RPMI7951 (cell line): ENCODE data around the gene PEAK1. TPM values are rescaled to one million over a fixed set of nuclear protein-coding genes. Genes with fewer than 3 reads are reported as not detected.
A peak's percentile ranks its signal among the peaks of the same experiment; 100 is the strongest.

Experiments used
- DNase-seq: peaks from one replicate; pipeline ENCODE4 v3.0.0-alpha.2; 2012; ENCODE audit warnings: low read depth
- total RNA-seq: library from RNA; depleted of rRNA; stranded (reverse); fragments of >200 nt; shearing (Covaris generic); gene quantifications from 2 replicates; pipeline ENCODE4 v1.2.3, GENCODE V29; 2014; rRNA removed

Gene PEAK1, protein sequence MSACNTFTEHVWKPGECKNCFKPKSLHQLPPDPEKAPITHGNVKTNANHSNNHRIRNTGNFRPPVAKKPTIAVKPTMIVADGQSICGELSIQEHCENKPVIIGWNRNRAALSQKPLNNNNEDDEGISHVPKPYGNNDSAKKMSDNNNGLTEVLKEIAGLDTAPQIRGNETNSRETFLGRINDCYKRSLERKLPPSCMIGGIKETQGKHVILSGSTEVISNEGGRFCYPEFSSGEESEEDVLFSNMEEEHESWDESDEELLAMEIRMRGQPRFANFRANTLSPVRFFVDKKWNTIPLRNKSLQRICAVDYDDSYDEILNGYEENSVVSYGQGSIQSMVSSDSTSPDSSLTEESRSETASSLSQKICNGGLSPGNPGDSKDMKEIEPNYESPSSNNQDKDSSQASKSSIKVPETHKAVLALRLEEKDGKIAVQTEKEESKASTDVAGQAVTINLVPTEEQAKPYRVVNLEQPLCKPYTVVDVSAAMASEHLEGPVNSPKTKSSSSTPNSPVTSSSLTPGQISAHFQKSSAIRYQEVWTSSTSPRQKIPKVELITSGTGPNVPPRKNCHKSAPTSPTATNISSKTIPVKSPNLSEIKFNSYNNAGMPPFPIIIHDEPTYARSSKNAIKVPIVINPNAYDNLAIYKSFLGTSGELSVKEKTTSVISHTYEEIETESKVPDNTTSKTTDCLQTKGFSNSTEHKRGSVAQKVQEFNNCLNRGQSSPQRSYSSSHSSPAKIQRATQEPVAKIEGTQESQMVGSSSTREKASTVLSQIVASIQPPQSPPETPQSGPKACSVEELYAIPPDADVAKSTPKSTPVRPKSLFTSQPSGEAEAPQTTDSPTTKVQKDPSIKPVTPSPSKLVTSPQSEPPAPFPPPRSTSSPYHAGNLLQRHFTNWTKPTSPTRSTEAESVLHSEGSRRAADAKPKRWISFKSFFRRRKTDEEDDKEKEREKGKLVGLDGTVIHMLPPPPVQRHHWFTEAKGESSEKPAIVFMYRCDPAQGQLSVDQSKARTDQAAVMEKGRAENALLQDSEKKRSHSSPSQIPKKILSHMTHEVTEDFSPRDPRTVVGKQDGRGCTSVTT (N-terminal part only)
- 13.5 and 21.4 TPM in 2 replicates for total RNA-seq

DNA sequence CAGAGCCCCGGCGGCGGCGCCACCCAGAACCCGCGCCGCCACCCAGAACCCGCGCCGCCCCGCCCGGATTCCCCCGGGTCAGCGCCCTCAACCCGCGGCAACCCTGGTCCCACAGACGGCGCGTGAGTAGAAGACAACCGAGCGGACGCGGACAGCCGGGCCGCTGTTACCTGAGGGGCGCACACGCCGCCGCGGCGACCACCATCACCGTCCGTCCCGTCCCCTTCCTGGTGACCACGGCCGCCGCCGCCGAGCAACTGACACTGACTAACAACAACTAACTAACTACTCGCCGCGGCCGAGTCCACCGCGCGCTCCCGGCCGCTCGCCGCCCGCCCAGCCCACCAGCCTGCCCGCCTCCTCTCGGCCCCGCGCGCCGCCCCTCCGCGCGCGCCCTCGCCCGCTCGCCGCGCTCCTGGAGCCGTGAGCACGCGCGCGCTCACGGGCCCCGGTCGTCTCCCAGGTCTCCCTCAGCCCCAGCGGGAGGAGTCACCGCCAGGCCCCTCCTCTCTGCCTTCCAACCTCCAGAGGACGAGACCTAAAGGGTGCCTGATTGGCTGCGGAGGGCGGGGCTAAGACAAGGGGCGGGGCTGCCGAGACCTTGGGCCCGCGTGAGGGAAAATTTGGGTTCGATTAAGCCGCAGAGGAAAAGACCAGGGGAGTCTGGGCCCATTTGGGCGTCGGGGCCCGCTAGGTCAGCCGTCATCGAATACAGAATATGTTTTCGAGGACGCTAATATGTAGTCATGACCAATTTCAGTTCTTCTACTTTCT is at the start of gene PEAK1:
TSS of gene PEAK1 (minus strand) at position 269 of the 774 bp plus-strand sequence. CDS start 238,178 bp downstream, outside the sequence.
- peak; percentile 99 for DNase-seq

DNA sequence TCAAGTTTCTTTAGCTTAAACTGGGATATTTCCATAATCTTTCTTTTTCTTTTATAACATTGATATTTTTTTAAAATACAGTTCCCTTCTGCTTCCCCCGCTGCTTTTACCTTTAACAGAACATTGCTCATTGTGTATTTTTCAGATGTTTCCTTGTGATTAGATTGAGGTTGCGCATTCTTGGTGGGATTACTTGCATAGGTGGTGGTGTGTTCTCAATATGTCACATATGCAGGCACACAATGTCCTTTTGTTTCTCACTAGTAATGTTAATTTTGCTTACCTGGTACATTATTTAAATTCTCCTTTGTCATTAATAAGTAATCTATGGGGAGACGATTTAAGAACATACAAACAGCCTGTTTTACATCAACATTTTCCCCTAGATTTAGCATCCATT is 49.0 kb upstream of the PEAK1 start:
- no peak for DNase-seq

DNA sequence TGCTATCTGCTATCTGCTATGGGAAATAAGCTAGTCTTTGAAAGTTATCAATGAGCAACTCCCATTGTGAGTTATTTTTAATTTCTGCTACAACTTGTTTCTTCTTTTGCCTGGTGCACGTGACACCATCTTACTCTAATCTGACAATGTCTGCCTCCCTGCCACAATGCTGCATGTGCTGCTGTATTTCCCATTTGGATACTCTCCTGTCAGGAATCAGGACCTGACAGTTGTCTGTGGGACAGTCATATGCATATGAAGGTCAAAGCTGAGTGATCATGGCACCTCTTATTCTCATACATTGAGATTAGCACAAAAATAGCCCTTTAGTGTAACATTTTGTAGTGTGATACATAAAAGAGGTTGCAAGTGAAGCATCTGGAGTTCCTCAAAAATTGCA is 46.6 kb upstream of the PEAK1 start:
- no peak for DNase-seq

DNA sequence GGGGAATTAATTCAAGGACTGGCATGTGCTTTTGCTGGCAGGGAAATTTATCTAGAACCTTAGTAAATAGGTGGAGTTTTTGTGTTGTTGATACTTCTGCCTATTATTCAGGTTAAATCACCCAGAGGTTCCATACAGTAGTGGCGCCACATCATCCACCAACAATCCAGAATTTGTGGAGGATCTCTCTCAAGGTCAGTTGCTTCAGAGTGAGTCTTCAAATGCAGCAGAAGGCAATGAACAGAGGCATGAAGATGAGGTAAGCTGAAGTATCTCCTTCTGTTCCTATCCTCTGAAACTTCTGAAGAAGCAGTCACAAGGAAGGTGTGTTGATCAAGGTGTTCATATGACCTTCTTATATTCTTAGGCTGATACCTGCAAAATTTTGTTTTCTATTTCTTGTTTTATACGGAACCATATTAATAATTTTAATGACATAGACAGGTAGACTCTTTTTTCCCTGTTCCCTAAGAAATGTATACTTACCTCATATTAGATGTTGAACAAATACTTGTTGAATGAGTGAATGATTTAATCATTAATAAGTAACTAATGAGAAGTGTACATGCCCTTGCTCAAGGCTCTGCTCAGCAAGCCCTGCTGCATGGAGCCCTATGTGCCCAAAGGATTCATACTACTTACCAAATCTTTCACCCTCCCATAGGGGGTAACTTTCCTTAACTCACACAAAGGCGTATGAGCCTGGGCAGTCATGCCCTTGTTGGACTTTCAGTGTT is 44.4 kb upstream of the PEAK1 start:
- no peak for DNase-seq

DNA sequence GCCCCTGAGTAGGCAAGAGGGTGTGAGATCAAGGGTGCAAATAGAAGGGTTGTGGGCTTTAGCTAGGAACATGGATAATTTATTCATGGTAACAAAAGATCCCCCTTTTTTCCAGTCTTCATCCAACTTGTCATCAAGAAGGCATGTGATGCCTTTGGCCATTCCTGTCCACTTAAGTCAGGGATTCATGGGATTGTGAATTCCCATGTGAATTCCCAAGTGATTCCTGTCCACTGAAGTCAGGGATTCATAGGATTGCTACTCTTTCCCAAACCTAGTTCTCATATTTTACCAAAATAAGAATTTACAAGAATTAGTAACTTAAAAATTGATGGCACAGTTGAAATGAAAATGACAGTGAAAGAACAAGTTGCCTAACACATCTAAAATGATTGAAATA is 41.6 kb upstream of the PEAK1 start:
- peak; percentile 45 for DNase-seq

- no peak for DNase-seq
Observed at GRCh38 chr15:77459031-77459430, 39.1 kb upstream of the PEAK1 start.

GRCh38 chr15:77457905-77458265 is 38.0 kb upstream of the PEAK1 start:
- DNase-seq: peak; percentile 37

- DNase-seq: no peak
Observed at GRCh38 chr15:77457191-77457904, 37.4 kb upstream of the PEAK1 start.

GRCh38 chr15:77456746-77457145 is 36.8 kb upstream of the PEAK1 start:
- DNase-seq: no peak

DNA sequence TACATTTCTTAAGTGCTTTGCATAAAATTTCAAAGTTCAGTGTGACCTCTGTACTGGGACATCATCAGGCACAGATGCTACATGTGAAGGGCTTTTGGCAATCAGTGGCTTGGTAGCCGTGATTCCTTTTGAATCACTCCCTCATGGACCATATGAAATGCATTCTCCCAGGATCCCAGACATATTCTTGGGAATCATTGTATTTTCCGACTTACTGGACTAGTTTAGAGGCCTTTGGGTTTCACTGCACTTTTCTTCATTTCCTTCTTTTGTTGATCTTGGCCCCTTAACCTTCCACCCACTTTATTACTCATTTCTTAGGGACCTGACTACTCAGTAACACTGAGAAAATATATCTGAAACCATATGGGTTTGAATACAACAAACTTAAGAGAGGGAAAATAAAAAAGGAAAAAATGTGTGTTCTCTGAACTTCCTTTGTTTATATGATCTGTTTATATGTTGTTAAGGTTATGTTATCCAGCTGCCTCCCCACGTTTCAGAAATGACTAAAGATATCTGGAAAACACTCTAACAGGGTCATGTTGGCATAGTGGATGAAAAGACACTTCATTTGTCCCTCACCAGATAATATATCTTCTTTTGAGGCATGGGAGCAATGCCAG is 35.9 kb upstream of the PEAK1 start:
- DNase-seq: peak; percentile 70

- DNase-seq: no peak
Observed at GRCh38 chr15:77454951-77455350, 35.0 kb upstream of the PEAK1 start.

- DNase-seq: no peak
Observed at GRCh38 chr15:77454265-77454664, 34.4 kb upstream of the PEAK1 start.

GRCh38 chr15:77446840-77447390 is 27.0 kb upstream of the PEAK1 start:
- DNase-seq: no peak

DNA sequence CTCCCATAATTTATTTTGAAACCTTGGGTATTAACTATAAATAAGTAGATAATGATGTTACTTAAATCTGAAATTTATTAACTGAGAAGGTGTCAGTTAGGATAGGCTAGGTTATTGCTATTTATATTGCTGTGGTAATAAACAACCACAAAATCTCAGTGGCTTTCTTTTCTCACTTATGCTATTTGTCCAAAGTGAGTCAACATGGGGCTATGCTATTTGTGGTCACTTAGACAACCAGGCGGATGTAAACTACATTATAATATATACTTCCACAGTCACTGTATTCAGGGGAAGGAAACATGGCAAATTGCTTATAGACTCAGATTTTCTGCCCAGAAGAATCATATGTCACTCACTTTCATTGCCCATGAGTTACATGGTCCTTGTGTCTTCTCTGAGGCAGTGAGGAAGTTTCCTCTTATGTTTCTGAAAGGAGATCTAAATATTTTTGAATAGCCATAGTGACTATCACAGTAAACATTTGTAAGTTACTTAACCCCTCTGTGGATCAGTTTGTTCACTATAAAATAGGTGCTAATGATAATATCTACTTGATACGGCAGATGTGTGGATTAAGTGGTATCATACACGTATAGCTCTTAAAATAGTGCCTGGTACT is 20.6 kb upstream of the PEAK1 start:
- peak; percentile 66 for DNase-seq

- no peak for DNase-seq
Observed at GRCh38 chr15:77437264-77437663, 17.4 kb upstream of the PEAK1 start.

DNA sequence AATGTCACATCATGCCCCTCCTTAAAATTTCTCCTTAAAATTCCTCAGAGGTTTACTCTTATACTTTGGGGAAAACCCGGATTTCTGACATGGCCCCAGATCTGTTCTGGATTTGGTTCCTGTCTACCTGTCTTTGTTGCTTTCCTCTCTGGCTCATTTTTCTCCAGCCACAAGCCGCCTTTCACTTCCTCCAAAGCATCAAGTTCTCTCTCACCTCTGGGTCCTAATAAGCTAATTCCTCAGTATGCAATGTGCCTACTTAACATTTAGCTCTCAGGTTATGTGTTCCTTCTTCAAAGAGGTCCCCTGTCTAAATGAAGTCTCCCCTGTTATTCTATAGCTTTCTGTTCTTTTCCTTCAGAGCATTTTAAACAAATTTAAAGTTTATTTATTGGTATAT is 16.9 kb upstream of the PEAK1 start:
- no peak for DNase-seq

DNA sequence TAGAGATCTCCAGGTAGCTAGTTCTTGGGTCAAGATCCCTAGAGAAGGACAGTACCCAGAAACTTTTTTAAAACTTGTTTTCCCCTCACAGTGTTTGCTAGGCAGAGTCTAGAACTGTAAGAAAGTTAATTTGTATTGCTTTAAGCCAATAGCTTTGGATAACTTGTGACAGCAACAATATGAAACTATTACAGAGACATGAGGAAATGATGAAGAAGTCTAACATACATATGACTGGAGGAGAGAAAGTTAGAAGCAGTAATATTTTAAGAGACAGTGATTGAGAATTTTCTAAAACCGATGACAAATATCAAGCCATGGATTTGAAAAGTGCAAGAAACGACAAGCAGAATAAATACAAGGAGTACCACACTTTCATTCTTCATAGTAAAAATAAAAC is 10.7 kb upstream of the PEAK1 start:
- DNase-seq: no peak

DNA sequence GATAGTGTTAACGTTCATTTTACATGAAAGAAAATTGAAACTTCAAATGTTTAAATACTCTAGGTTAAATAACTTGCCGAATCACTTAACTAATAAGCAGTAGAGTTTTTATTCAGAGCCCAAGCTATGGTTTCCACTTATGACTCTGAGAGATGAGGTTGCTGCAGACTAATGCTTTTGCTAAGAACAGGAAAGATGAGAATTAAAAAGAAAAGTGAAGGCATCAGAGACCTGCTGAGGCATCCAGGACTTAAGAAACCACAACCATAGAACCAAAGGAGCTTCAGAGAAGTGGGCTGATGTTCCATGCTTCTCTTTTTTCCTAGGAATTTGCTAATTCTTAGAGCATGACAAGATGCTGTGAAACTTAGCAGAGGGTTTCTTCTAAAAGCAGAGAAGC is 10.3 kb upstream of the PEAK1 start:
- DNase-seq: no peak

DNA sequence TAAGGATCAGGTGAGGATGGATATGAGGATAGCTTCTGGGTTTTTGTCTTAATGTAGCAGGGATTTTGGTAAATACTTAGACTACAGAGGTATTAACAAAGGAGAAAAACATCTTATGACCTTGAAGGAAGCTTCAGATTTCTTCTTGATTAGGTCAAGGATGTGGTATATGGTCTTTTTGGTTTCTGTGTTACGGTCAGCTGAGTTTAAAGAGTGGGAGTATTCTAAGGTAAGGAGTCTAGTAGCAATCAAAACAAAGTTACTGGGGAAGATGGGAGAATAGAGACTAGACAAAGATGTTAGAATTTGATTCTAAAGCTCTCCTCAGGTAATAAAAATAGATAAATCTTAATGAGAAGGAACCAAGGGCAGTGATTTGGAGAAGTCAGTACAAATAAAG is 7.0 kb upstream of the PEAK1 start:
- DNase-seq: no peak
